NCI-H82 treated with DMSO at 0.1 percent for 48 hours (cell line): ENCODE measurements around the gene CCR7.
A peak's percentile ranks its signal among the peaks of the same experiment; 100 is the strongest.
"Not testable (repeated sequence)": the region's sequence is repeated elsewhere in the genome, so short reads cannot be mapped to it uniquely, and the experiment has no call there.

ENCODE experiments used
- DNase-seq: peaks from one replicate; lab custom pipeline; 2025; ENCODE audit not compliant: unreplicated experiment; lab: John Stamatoyannopoulos, UW

The CCR7 gene

DNA sequence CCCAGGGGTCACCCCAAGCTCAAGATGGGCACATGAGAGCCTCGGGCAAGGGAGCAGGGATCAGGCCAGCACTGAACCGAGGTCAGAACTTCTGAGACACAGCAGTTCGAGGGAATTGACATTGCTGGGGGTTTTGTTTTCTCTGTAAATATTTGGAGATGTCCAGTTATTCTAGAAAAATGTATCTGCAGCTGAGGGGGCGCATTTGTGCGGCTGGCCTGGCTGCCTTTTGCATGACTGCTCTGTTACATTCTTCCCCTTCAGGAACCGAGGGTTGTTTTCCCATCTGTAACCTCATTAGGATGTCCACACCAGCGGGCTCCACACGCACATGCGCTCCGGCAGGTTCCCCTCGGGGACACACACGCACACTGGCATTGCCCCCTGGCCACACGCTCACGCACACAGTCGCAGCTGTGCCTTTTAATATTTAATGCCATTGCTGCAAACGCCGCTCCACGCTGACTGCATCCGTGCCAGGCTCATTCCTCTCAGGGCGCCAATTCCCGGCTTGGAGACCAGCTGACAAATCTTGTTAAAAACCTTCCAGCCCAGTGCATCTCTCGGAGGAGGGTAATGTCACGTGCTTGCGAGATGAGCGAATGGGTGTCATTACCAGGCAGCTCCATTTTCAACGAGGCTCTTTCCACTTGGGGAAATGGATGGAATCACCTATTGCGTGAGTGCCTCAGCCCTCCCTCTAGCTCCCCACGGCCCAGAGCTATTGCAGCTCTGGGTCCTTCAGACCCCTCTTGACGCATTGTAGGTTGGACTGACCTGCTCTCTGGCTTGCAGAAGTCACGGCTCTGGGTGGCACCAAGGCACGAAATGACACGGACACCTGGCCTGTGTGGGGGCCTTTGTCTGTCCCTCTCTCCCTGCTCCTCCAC is 13.1 kb downstream of the CCR7 start:
- peak; percentile 32 for DNase-seq

GRCh38 chr17:40551091-40551878 is 14.0 kb downstream of the CCR7 start:
- DNase-seq: no peak

GRCh38 chr17:40550608-40551007 is 14.7 kb downstream of the CCR7 start:
- no peak for DNase-seq

DNA sequence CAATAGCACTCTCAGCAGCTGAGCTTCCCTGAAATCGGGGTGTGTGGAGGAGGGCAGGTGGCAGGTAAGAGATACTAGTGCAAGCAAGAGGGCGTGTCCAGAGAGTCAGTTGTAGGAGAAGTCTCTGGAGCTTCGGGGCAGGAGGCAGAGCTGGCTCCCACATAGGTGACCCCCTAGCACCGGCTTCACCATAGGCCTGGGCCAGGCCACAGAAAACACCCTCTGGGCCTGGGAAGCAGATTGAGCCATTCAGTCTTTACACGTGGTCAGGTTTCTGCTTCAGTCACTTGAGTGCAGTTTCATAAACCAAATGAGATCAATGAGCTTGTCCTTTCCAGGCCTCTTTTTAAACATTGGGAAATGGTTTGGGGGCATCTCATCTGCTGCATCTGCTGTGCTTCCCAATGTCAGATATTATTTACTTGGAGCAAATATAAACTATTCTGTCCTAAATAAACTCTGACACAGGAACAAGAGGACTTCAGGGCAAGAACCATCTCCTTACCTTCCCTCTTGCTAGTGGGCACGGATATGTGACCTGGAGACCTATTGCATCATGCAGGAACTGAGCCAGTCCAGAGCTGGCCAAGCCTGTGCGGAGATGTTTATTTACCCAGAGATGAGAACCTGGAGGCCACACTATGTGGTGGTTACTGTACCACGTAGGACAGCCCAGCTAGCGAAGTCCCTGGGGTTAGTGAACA is 16.1 kb downstream of the CCR7 start:
- no peak for DNase-seq

DNA sequence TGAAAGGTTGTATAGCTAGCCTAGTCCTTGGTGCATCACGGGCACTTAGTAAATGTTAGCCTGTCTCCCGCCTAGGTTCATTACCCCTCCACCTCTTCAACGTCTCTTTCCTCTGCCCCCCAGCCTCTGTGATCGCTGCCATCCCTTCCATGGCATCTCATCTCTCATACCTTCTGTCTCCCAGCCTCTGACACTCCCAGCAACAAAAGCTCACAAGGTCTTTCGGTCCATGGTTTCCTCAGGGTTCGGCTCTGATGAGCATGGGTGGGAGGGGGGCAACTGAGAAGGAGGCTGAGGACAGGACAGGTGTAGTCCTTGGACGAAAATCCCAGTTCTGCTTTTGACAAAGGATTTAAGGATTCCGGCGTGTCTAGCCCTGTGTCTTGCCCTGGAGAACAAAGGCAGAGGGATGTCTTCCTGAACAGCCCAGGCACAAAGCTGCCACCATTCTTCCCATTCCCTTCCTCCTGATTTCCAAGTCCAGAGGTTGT is 16.7 kb downstream of the CCR7 start:
- no peak for DNase-seq

DNA sequence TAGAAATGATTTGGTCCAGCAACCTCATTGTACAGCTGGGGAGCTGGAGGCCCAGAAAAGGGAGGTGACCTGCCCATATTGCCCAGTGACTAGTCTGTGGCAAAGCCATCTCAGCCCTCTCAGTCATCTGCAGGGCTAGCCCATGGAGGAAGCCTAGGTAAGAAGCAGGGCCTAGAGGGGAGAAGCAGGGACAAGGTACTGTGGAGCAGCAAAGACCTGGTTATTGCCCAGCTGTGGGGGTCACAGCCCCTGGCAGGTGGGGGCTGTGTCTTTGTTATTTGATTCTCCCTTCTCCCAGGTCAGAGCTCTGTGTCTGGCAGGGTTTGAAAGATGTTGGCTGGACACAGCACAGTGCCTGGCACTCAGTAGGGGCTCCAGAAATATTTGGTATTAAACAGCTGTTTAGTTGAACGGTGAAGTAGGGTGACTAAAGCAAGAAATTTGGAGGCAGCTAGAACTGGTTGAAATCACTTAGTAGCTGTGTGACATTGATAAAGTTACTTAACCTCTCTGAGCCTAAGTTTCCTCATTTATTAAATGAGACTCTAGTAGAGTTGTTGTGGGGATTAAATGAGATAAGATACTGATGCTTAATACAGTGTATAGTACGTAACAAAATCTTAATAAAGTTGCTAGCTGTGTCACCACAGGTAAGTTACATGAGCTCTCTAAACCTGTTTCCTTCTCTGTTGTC is 17.3 kb downstream of the CCR7 start:
- DNase-seq: no peak

DNA sequence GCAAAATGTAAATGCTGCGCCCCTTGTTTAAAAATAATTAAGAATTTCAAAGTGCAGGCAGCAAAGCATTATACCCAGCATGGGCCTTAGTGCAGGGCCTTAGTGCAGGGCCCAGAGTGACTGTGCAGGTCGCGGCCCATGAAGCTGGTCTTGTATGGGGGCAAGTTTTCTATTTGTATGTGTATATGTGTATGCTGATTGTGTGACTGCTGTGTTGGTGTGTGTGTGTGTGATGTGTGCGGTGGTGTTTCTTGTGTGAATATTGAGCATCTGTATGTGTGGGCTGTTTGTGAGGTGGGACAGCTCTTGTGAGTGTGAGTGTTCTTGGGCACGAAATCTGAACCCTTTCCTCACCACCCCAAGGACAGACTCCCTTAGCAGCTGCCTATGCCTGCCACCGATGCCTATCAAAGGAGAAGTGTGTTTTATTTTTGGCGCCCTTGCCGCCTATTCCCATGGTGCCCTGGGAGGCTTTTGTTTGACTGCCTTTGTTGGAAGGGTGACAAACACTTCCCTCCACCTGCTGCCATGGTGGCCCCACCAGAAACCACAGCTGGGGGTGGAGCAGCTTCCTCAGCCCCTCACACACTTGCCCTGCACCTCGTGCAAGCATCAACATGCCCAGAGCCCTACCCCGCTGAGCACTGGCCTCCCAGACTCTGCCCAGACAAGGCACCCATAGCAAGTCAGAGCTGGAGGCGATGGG is 18.0 kb downstream of the CCR7 start:
- no peak for DNase-seq

GRCh38 chr17:40546497-40546896 is 18.8 kb downstream of the CCR7 start:
- not testable (repeated sequence) for DNase-seq

GRCh38 chr17:40545660-40546059 is 19.6 kb downstream of the CCR7 start:
- DNase-seq: no peak

DNA sequence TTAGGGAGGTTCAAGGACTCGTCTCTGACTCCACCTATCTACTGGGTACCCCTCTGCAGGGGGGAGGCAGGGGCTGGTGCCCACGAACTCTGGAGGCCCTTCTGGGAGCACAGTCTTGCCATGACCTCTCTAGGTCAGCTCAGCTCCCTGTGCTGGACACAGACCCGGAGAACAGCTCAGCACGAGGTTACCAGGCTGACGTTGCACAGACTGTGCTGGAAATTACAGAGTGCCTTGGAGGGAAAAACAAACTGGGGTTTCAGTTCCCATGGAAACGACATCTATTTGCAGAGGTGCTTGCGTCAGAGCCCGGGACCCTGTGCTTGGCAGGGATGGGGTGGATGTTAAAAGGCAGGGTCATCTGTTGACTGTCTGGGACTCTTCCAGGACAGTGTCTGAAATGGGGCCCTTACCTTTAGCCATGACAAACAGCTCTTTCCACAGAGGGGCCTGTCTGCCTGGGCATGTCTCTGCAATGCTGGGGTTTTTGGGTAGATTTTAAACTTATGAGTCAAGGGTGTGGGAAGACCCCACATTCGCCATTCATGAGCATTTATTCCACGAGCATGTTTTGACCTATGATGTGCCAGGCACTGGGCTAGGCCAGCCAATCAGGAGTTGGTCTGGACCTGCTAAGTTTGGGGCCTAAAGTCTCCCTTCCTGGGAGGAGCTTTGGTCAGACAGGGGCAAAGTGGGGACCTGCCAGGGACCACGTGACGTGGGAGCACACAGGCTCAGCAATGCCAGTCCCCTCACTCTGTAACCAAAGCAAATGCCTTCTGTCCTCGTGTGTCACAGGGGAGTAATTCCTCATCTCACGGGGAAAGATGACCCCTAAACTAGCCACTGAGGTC is 22.5 kb downstream of the CCR7 start:
- DNase-seq: no peak

DNA sequence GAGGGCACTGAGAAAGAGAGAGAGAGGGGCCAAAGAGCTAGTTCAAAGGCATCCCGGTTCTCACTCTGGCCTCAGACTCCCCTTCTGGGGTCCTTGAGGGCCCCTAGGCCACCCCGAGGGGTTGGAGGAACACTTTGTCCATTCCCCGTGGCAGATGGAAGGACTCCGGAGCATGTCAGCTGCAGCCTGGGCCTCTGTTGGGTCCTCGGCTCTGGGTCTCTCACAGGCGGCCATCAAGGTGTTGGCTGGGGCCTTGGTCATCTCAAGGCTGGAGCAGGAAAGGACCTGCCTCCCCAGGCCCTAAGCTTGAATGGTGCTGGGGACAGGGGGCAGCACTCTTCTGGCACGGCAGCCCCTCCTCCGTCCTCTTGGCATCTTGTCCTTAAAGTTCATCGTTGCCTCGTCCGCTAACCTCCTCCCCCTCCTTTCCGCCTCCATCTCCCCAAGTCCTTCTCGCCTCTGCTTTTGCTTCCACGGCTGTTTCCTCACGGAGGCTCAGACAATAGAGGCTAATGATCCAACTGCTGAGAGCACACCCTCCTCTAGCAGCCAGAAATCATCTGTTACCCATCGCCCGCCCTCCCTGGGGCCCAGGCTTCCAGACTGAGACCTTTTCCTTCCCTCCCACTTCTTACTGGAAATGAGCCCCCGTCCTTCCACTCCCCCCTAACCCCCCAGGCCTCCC is 23.3 kb downstream of the CCR7 start:
- DNase-seq: no peak

DNA sequence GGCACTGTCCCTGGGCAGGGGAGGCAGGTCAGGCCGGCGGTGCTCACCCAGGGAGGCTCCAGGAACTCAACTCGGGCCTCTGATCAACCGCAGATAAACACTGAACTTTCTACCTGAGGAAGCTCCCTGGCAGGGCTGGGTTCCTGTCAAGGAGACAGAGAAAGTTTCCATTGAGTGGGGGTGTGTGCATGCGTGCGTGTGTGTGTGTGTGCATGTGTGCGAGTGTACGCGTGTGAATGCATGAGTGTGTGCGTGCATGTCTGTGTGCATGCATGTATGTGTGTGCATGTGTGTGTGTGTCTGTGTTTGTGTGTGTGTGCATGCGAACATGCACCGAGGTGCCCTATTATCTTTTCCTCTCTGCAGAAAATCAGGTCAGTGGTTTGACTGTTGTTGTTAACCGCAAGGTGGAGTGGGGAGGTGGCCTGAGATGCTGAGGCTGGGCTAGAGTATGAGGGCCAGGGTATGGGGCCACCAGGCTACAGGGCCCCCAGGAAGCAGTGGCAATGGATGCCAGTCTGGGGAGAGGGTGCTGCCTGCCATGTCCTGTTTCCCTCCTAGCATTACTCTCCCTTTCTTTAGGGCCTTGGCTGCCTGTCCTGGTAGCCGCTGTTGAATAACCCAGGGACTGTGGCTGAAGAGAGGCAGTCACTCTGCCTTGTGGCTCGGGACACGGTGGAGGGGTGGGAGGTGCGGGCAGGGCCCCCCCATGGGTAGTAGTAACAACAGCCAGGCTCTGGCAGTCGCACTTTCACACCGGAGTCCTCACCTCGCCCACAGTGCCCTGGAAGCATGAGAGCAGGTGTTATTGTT is 24.0 kb downstream of the CCR7 start:
- DNase-seq: no peak

GRCh38 chr17:40540448-40540847 is 24.8 kb downstream of the CCR7 start:
- no peak for DNase-seq

GRCh38 chr17:40539711-40540411 is 25.4 kb downstream of the CCR7 start:
- no peak for DNase-seq

- no peak for DNase-seq
These were observed 26.2 kb downstream of the CCR7 start for GRCh38 chr17:40538936-40539705.
